Smooth muscle cell (in vitro differentiated cells): ENCODE measurements around the gene RAD50. TPM values are rescaled to one million over a fixed set of nuclear protein-coding genes. Genes with fewer than 3 reads are reported as not detected.
A peak's percentile ranks its signal among the peaks of the same experiment; 100 is the strongest.

Experiments used
- DNase-seq: peaks from one replicate; lab custom pipeline; 2025; ENCODE audit not compliant: unreplicated experiment; lab: John Stamatoyannopoulos, UW
- H2AFZ ChIP-seq: fragments of 200-600 bp; sonication (generic); 2 replicates; pipeline ENCODE4 v1.6.0; 2016; ENCODE audit warnings: antibody characterized with exemption, low read depth, mild to moderate bottlenecking
- H3F3A ChIP-seq: fragments of 200-600 bp; sonication (generic); 2 replicates; pipeline ENCODE4 v1.6.0; 2017; ENCODE audit warnings: antibody characterized with exemption, low read depth
- H3K27ac ChIP-seq: fragments of 200-600 bp; sonication (generic); 2 replicates; pipeline ENCODE4 v1.5.1; 2016; ENCODE audit warnings: low read depth, mild to moderate bottlenecking
- H3K27me3 ChIP-seq: fragments of 200-600 bp; sonication (generic); 2 replicates; pipeline ENCODE4 v1.6.1; 2016; ENCODE audit warnings: low read depth, mild to moderate bottlenecking
- H3K36me3 ChIP-seq: fragments of 200-600 bp; sonication (generic); 2 replicates; pipeline ENCODE4 v1.5.1; 2016; ENCODE audit warnings: low read depth
- H3K4me1 ChIP-seq: fragments of 200-600 bp; sonication (generic); 2 replicates; pipeline ENCODE4 v1.5.1; 2016; ENCODE audit warnings: low read depth
- H3K4me2 ChIP-seq: fragments of 200-600 bp; sonication (generic); 2 replicates; pipeline ENCODE4 v1.6.0; 2016; ENCODE audit warnings: mild to moderate bottlenecking
- H3K4me3 ChIP-seq: fragments of 200-600 bp; sonication (generic); 2 replicates; pipeline ENCODE4 v1.5.1; 2016; ENCODE audit warnings: mild to moderate bottlenecking
- H3K79me2 ChIP-seq: fragments of 200-600 bp; sonication (generic); 2 replicates; pipeline ENCODE4 v1.6.0; 2016; ENCODE audit warnings: low read depth, mild to moderate bottlenecking
- H3K9ac ChIP-seq: fragments of 200-600 bp; sonication (generic); 2 replicates; pipeline ENCODE4 v1.6.0; 2016; ENCODE audit warnings: low read depth
- H3K9me3 ChIP-seq: fragments of 200-600 bp; sonication (generic); replicated peaks from 2 replicates; pipeline ENCODE4 v1.5.1; 2016; ENCODE audit warnings: low read depth
- H4K20me1 ChIP-seq: fragments of 200-600 bp; sonication (generic); 2 replicates; pipeline ENCODE4 v1.6.0; 2016; ENCODE audit warnings: low read depth
- WGBS: methylation state at CpG from one replicate; pipeline ENCODE4 v1.1.7; 2016; ENCODE audit warnings: low lambda C conversion rate; 5-methylcytosine and 5-hydroxymethylcytosine counted together
- polyA plus RNA-seq: library from polyadenylated mRNA; unstranded; fragments of >200 nt; fragmentation: Nextera tagmentation; extraction: Ambion mirVana; gene quantifications from 2 replicates; pipeline ENCODE4 v1.2.1, GENCODE V29; 2016
- total RNA-seq: library from RNA; depleted of rRNA; stranded (reverse); fragments of >200 nt; gene quantifications from 2 replicates; pipeline ENCODE4 v1.2.3, GENCODE V29; 2014
- TF ChIP-seq, protein P1 (sequence below): fragments of 200-600 bp; sonication (generic); IDR thresholded peaks from 2 replicates; pipeline ENCODE4 v1.5.1; 2017; ENCODE audit warnings: borderline replicate concordance, mild to moderate bottlenecking, antibody characterized with exemption; ENCODE audit not compliant: insufficient read depth, poor library complexity, severe bottlenecking

The RAD50 gene
- total and polyA plus RNA-seq, 2 experiments from 2014 or later = 19.9 to 28.8 TPM

GRCh38 chr5:132662004-132662401 is 105.2 kb downstream of the RAD50 start:
- H3K4me3 ChIP-seq = no peak overlapping the region
- no peak overlapping the region for H3K27ac ChIP-seq
- no peak overlapping the region for H3K4me2 ChIP-seq
- TF ChIP-seq, protein P1, sequence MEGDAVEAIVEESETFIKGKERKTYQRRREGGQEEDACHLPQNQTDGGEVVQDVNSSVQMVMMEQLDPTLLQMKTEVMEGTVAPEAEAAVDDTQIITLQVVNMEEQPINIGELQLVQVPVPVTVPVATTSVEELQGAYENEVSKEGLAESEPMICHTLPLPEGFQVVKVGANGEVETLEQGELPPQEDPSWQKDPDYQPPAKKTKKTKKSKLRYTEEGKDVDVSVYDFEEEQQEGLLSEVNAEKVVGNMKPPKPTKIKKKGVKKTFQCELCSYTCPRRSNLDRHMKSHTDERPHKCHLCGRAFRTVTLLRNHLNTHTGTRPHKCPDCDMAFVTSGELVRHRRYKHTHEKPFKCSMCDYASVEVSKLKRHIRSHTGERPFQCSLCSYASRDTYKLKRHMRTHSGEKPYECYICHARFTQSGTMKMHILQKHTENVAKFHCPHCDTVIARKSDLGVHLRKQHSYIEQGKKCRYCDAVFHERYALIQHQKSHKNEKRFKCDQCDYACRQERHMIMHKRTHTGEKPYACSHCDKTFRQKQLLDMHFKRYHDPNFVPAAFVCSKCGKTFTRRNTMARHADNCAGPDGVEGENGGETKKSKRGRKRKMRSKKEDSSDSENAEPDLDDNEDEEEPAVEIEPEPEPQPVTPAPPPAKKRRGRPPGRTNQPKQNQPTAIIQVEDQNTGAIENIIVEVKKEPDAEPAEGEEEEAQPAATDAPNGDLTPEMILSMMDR = no peak
- no peaks in the 10 kb centered on the region for H3F3A ChIP-seq
- no peaks in the 10 kb centered on the region for H4K20me1 ChIP-seq
- 97% methylated on average over 9 of the region's 9 CpGs for WGBS
- H3K9me3 ChIP-seq = no peaks in the 10 kb centered on the region
- H3K36me3 ChIP-seq = no peaks in the 10 kb centered on the region
- H3K79me2 ChIP-seq = no peaks in the 10 kb centered on the region
- H3K9ac ChIP-seq = no peak overlapping the region
- no peaks in the 10 kb centered on the region for H3K27me3 ChIP-seq
- no peak for DNase-seq
- peaks cover 4% of the 10 kb centered on the region for H3K4me1 ChIP-seq
- no peak overlapping the region for H2AFZ ChIP-seq

DNA sequence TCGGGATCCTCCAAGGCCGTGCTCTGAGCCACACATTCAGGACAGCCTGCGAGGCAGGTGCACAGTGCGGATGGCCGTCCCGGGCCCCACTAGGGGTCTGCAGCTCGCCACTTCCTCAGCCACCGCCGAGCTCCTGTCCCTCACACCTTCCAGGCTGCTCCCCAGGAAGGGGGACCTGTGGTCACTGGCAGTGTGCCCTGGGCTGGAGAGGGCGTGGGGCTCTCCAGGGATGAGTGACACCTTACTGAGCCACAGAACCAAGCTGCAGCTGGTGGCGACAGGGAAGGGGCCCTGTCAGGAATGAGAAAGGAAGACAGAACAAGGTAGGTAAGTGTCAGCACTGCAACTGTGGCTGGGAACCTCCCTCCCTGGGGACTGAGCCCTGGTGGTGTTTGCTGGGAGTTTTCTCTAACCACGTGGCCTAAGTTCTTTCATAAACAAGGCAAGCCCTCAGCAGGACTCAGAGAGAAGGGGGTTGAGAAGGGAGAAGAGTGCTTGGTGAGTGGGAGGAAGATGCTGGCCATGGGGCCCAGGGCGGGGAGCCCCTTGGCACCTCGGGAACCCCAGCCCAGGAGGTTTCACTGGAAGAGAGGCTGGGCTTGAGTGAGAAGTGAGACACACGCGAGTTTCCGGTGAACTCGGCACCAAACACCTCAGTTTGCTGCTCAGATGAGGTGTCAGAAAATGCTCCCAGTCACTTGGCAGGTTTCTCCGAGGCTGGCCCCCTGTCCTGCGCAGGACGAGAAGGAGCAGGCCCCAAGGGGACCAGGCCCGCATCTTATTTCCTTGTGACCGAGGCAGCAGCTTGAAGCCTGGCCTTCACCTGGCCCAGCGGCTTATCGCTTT is 106.4 kb downstream of the RAD50 start:
- no peaks in the 10 kb centered on the region for H3F3A ChIP-seq
- H3K27me3 ChIP-seq = no peaks in the 10 kb centered on the region
- H3K4me1 ChIP-seq = peaks cover 4% of the 10 kb centered on the region
- H3K9ac ChIP-seq = no peak overlapping the region
- DNase-seq = no peak
- H3K79me2 ChIP-seq = no peaks in the 10 kb centered on the region
- TF ChIP-seq, protein P1 = no peak
- no peak overlapping the region for H2AFZ ChIP-seq
- H4K20me1 ChIP-seq = no peaks in the 10 kb centered on the region
- H3K9me3 ChIP-seq = no peaks in the 10 kb centered on the region
- H3K4me2 ChIP-seq = no peak overlapping the region
- no peaks in the 10 kb centered on the region for H3K36me3 ChIP-seq
- H3K27ac ChIP-seq = no peak overlapping the region
- H3K4me3 ChIP-seq = no peak overlapping the region
- 88% methylated on average over 25 of the region's 25 CpGs for WGBS

DNA sequence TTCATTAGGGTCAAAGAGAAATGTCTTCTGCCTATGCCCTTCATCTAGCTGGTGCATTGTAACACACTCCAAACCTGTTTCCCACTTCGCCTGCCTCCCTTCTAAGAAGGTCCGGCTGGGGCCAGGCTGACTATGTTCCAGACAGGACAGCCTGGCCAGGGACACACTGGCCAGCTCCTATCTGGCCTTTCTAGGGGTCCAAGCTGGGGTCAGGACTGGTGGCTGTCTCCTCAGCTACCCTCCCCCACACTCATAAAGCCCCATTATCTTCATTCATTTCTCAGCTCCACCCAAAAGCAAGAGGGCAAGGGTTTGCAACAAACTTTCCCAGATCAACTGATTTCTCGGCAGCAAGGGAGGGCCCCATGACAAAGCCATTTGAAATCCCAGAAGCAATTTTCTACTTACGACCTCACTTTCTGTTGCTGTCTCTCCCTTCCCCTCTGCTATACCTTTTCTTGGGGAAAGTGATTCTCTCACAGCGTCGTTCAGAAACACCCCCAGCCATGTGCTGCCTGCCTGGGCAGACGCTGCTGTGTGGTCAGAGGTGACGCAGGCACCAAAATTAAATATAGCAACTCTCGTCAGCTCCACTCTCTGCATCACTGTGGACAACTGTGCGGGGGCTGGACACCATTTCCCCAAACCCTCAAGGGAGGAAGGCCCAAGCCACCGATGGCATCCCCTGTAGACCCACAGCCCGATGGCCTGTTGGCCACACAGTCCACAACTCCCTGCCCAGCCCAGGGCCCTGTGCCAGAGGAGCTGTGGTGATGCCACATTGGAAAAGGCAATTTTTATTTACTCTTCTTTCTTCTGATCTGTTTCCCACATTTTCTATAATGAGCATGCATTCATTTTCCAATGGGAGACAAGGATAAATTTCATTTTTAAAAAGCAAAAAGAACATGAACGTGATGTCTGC is 107.3 kb downstream of the RAD50 start:
- no peak overlapping the region for H3K4me3 ChIP-seq
- no peak for DNase-seq
- no peaks in the 10 kb centered on the region for H3F3A ChIP-seq
- no peaks in the 10 kb centered on the region for H3K27me3 ChIP-seq
- TF ChIP-seq, protein P1 = no peak
- H3K79me2 ChIP-seq = no peaks in the 10 kb centered on the region
- no peaks in the 10 kb centered on the region for H4K20me1 ChIP-seq
- no peaks in the 10 kb centered on the region for H3K36me3 ChIP-seq
- 64% methylated on average over 13 of the region's 13 CpGs for WGBS
- no peak overlapping the region for H3K27ac ChIP-seq
- no peaks in the 10 kb centered on the region for H3K9me3 ChIP-seq
- H2AFZ ChIP-seq = peak overlapping the region; percentile 21
- no peak overlapping the region for H3K4me2 ChIP-seq
- H3K9ac ChIP-seq = no peak overlapping the region
- peaks cover 4% of the 10 kb centered on the region for H3K4me1 ChIP-seq
